ENCODE measurements around the gene CNOT1. TPM values are rescaled to one million over a fixed set of nuclear protein-coding genes. Genes with fewer than 3 reads are reported as not detected.
"Not testable (repeated sequence)": the region's sequence is repeated elsewhere in the genome, so short reads cannot be mapped to it uniquely, and the experiment has no call there.

Gene CNOT1
- total and polyA plus RNA-seq, 2 donors: 74.6 to 132 TPM

- no peak overlapping the region for H3K4me3 ChIP-seq (ENCODE audit: low read length in 2 of 2)
- no peak overlapping the region for H3K27ac ChIP-seq (ENCODE audit: low read depth in 1 of 2, low read length in 1 of 2)
- no peaks in the 10 kb centered on the region for H3K27me3 ChIP-seq (ENCODE audit: control insufficient read depth in 2 of 2, insufficient read depth in 1 of 2, low read length in 1 of 2)
- 95% methylated on average over 5 of the region's 5 CpGs for WGBS
- no peak for DNase-seq (ENCODE audit: low read depth in 6 of 9, low spot score in 9 of 9)
- no peaks in the 10 kb centered on the region for H3K36me3 ChIP-seq (ENCODE audit: control insufficient read depth in 2 of 2, insufficient read depth in 2 of 2, low read length in 1 of 2)
- no peaks in the 10 kb centered on the region for H3K9me3 ChIP-seq (ENCODE audit: control insufficient read depth in 2 of 2, insufficient read depth in 1 of 2, low read length in 1 of 2)
- no peaks in the 10 kb centered on the region for H3K4me1 ChIP-seq (ENCODE audit: control insufficient read depth in 2 of 2, insufficient read depth in 2 of 2, low read length in 2 of 2)
These were observed 14.5 kb upstream of the CNOT1 start for GRCh38 chr16:58644108-58644507.

- Histone ChIP-seq H3K9me3 (ENCODE audit: control insufficient read depth in 2 of 2, insufficient read depth in 1 of 2, low read length in 1 of 2) (no peaks in the 10 kb centered on the region), H3K27ac (ENCODE audit: low read depth in 1 of 2, low read length in 1 of 2) (no peak overlapping the region), H3K4me1 (ENCODE audit: control insufficient read depth in 2 of 2, insufficient read depth in 2 of 2, low read length in 2 of 2) (no peaks in the 10 kb centered on the region), H3K27me3 (ENCODE audit: control insufficient read depth in 2 of 2, insufficient read depth in 1 of 2, low read length in 1 of 2) (no peaks in the 10 kb centered on the region), H3K36me3 (ENCODE audit: control insufficient read depth in 2 of 2, insufficient read depth in 2 of 2, low read length in 1 of 2) (no peaks in the 10 kb centered on the region), H3K4me3 (ENCODE audit: low read length in 2 of 2) (no peak overlapping the region)
- no peak for DNase-seq (ENCODE audit: low read depth in 6 of 9, low spot score in 9 of 9)
- WGBS: 97% methylated on average over 5 of the region's 5 CpGs
These were observed 11.3 kb upstream of the CNOT1 start for GRCh38 chr16:58640949-58641348.

GRCh38 chr16:58639836-58640235 lies 10.2 kb upstream of the CNOT1 start:
- Histone ChIP-seq H3K36me3 (ENCODE audit: control insufficient read depth in 2 of 2, insufficient read depth in 2 of 2, low read length in 1 of 2) (no peaks in the 10 kb centered on the region), H3K27me3 (ENCODE audit: control insufficient read depth in 2 of 2, insufficient read depth in 1 of 2, low read length in 1 of 2) (no peaks in the 10 kb centered on the region), H3K27ac (ENCODE audit: low read depth in 1 of 2, low read length in 1 of 2) (no peak overlapping the region), H3K4me1 (ENCODE audit: control insufficient read depth in 2 of 2, insufficient read depth in 2 of 2, low read length in 2 of 2) (no peaks in the 10 kb centered on the region), H3K4me3 (ENCODE audit: low read length in 2 of 2) (no peak overlapping the region), H3K9me3 (ENCODE audit: control insufficient read depth in 2 of 2, insufficient read depth in 1 of 2, low read length in 1 of 2) (no peaks in the 10 kb centered on the region)
- no peak for DNase-seq (ENCODE audit: low read depth in 6 of 9, low spot score in 9 of 9)
- 96% methylated on average over 8 of the region's 8 CpGs for WGBS

GRCh38 chr16:58639230-58639629 lies 9.6 kb upstream of the CNOT1 start:
- Histone ChIP-seq H3K4me1 (ENCODE audit: control insufficient read depth in 2 of 2, insufficient read depth in 2 of 2, low read length in 2 of 2) (no peaks in the 10 kb centered on the region), H3K4me3 (ENCODE audit: low read length in 2 of 2) (no peak overlapping the region), H3K36me3 (ENCODE audit: control insufficient read depth in 2 of 2, insufficient read depth in 2 of 2, low read length in 1 of 2) (no peaks in the 10 kb centered on the region), H3K9me3 (ENCODE audit: control insufficient read depth in 2 of 2, insufficient read depth in 1 of 2, low read length in 1 of 2) (no peaks in the 10 kb centered on the region), H3K27ac (ENCODE audit: low read depth in 1 of 2, low read length in 1 of 2) (no peak overlapping the region), H3K27me3 (ENCODE audit: control insufficient read depth in 2 of 2, insufficient read depth in 1 of 2, low read length in 1 of 2) (no peaks in the 10 kb centered on the region)
- no peak for DNase-seq (ENCODE audit: low read depth in 6 of 9, low spot score in 9 of 9)
- 95% methylated on average over 4 of the region's 4 CpGs for WGBS

GRCh38 chr16:58638148-58639036 lies 8.8 kb upstream of the CNOT1 start:
- Histone ChIP-seq H3K4me3 (ENCODE audit: low read length in 2 of 2) (no peak overlapping the region), H3K27me3 (ENCODE audit: control insufficient read depth in 2 of 2, insufficient read depth in 1 of 2, low read length in 1 of 2) (no peaks in the 10 kb centered on the region), H3K36me3 (ENCODE audit: control insufficient read depth in 2 of 2, insufficient read depth in 2 of 2, low read length in 1 of 2) (no peaks in the 10 kb centered on the region), H3K9me3 (ENCODE audit: control insufficient read depth in 2 of 2, insufficient read depth in 1 of 2, low read length in 1 of 2) (no peaks in the 10 kb centered on the region), H3K27ac (ENCODE audit: low read depth in 1 of 2, low read length in 1 of 2) (no peak overlapping the region), H3K4me1 (ENCODE audit: control insufficient read depth in 2 of 2, insufficient read depth in 2 of 2, low read length in 2 of 2) (no peaks in the 10 kb centered on the region)
- WGBS: 90% methylated on average over 8 of the region's 8 CpGs
- DNase-seq (ENCODE audit: low read depth in 6 of 9, low spot score in 9 of 9): no peak

GRCh38 chr16:58637021-58637420 lies 7.4 kb upstream of the CNOT1 start:
- DNase-seq (ENCODE audit: low read depth in 6 of 9, low spot score in 9 of 9); H3K4me3 ChIP-seq (ENCODE audit: low read length in 2 of 2); H3K4me1 ChIP-seq (ENCODE audit: control insufficient read depth in 2 of 2, insufficient read depth in 2 of 2, low read length in 2 of 2); H3K27me3 ChIP-seq (ENCODE audit: control insufficient read depth in 2 of 2, insufficient read depth in 1 of 2, low read length in 1 of 2); H3K9me3 ChIP-seq (ENCODE audit: control insufficient read depth in 2 of 2, insufficient read depth in 1 of 2, low read length in 1 of 2); H3K36me3 ChIP-seq (ENCODE audit: control insufficient read depth in 2 of 2, insufficient read depth in 2 of 2, low read length in 1 of 2); H3K27ac ChIP-seq (ENCODE audit: low read depth in 1 of 2, low read length in 1 of 2): not testable (repeated sequence)
- WGBS: 98% methylated on average over 6 of the region's 6 CpGs

- Histone ChIP-seq H3K27ac (ENCODE audit: low read depth in 1 of 2, low read length in 1 of 2) (no peak overlapping the region), H3K4me1 (ENCODE audit: control insufficient read depth in 2 of 2, insufficient read depth in 2 of 2, low read length in 2 of 2) (no peaks in the 10 kb centered on the region), H3K36me3 (ENCODE audit: control insufficient read depth in 2 of 2, insufficient read depth in 2 of 2, low read length in 1 of 2) (no peaks in the 10 kb centered on the region), H3K4me3 (ENCODE audit: low read length in 2 of 2) (no peak overlapping the region), H3K9me3 (ENCODE audit: control insufficient read depth in 2 of 2, insufficient read depth in 1 of 2, low read length in 1 of 2) (no peaks in the 10 kb centered on the region), H3K27me3 (ENCODE audit: control insufficient read depth in 2 of 2, insufficient read depth in 1 of 2, low read length in 1 of 2) (no peaks in the 10 kb centered on the region)
- DNase-seq (ENCODE audit: low read depth in 6 of 9, low spot score in 9 of 9): no peak
- WGBS: 95% methylated on average over 4 of the region's 4 CpGs
These were observed 6.8 kb upstream of the CNOT1 start for GRCh38 chr16:58636466-58636865.

- H3K27me3 ChIP-seq (ENCODE audit: control insufficient read depth in 2 of 2, insufficient read depth in 1 of 2, low read length in 1 of 2): no peaks in the 10 kb centered on the region
These were observed 5.9 kb upstream of the CNOT1 start for GRCh38 chr16:58635502-58635901.

GRCh38 chr16:58634265-58634802 lies 4.7 kb upstream of the CNOT1 start:
- H3K27ac ChIP-seq (ENCODE audit: low read depth in 1 of 2, low read length in 1 of 2): no peak overlapping the region
- 96% methylated on average over 3 of the region's 3 CpGs for WGBS

More at GRCh38 chr16:58635502-58635901, 5.9 kb upstream of the CNOT1 start:
- Histone ChIP-seq H3K36me3 (ENCODE audit: control insufficient read depth in 2 of 2, insufficient read depth in 2 of 2, low read length in 1 of 2) (no peaks in the 10 kb centered on the region), H3K4me1 (ENCODE audit: control insufficient read depth in 2 of 2, insufficient read depth in 2 of 2, low read length in 2 of 2) (peaks cover 0 to 3% of the 10 kb centered on the region in 2 donors), H3K9me3 (ENCODE audit: control insufficient read depth in 2 of 2, insufficient read depth in 1 of 2, low read length in 1 of 2) (no peaks in the 10 kb centered on the region), H3K27ac (ENCODE audit: low read depth in 1 of 2, low read length in 1 of 2) (no peak overlapping the region), H3K4me3 (ENCODE audit: low read length in 2 of 2) (no peak overlapping the region)
- 96% methylated on average over 4 of the region's 4 CpGs for WGBS
- no peak for DNase-seq (ENCODE audit: low read depth in 6 of 9, low spot score in 9 of 9)

More at GRCh38 chr16:58634265-58634802, 4.7 kb upstream of the CNOT1 start:
- H3K36me3 ChIP-seq (ENCODE audit: control insufficient read depth in 2 of 2, insufficient read depth in 2 of 2, low read length in 1 of 2): no peaks in the 10 kb centered on the region
- H3K4me3 ChIP-seq (ENCODE audit: low read length in 2 of 2): no peak overlapping the region
- no peaks in the 10 kb centered on the region for H3K27me3 ChIP-seq (ENCODE audit: control insufficient read depth in 2 of 2, insufficient read depth in 1 of 2, low read length in 1 of 2)
- H3K9me3 ChIP-seq (ENCODE audit: control insufficient read depth in 2 of 2, insufficient read depth in 1 of 2, low read length in 1 of 2): peaks cover 0 to 3% of the 10 kb centered on the region in 2 donors
- peaks cover 0 to 7% of the 10 kb centered on the region in 2 donors for H3K4me1 ChIP-seq (ENCODE audit: control insufficient read depth in 2 of 2, insufficient read depth in 2 of 2, low read length in 2 of 2)
- DNase-seq (ENCODE audit: low read depth in 6 of 9, low spot score in 9 of 9): no peak
